Activated T-helper 1 cell treated with anti-CD3 and anti-CD28 coated beads, Interleukin-12 subunit alpha, Interleukin-12 subunit beta, Interleukin-2, Interleukin-4 antibody, amounts not matched to agents 30 ng/mL and 10 ng/mL and 1 ng/mL, durations not matched to agents 14 hours and 24 hours and 36 hours (primary cell): Measurements from ENCODE around the gene PATZ1. TPM values are rescaled to one million over a fixed set of nuclear protein-coding genes. Genes with fewer than 3 reads are reported as not detected.

Source experiments
- DNase-seq: peaks from one replicate; pipeline ENCODE4 v3.0.0; 2021; ENCODE audit warnings: low spot score
- H3K27ac Mint-ChIP-seq: one replicate; pipeline ENCODE4 v1.8.0; 2021; ENCODE audit warnings: mild to moderate bottlenecking, mixed read lengths
- H3K27me3 Mint-ChIP-seq: one replicate; pipeline ENCODE4 v1.8.0; 2022; ENCODE audit warnings: mild to moderate bottlenecking, moderate library complexity, mixed read lengths; ENCODE audit not compliant: insufficient read depth
- H3K36me3 Mint-ChIP-seq: one replicate; pipeline ENCODE4 v1.8.0; 2021; ENCODE audit warnings: low read depth, mixed read lengths
- H3K4me1 Mint-ChIP-seq: one replicate; pipeline ENCODE4 v1.8.0; 2021; ENCODE audit warnings: low read depth, mixed read lengths
- H3K4me3 Mint-ChIP-seq: one replicate; pipeline ENCODE4 v1.8.0; 2021; ENCODE audit warnings: mild to moderate bottlenecking, moderate library complexity, mixed read lengths
- H3K9me3 Mint-ChIP-seq: one replicate; pipeline ENCODE4 v1.8.0; 2021; ENCODE audit warnings: mixed read lengths
- intact Hi-C: fragments of 100-400 bp; cut with micrococcal nuclease; formaldehyde crosslinking; loops from one replicate; pipeline ENCODE4 v1.15.1; 2024
- total RNA-seq: library from RNA; stranded (reverse); gene quantifications from 2 replicates; pipeline ENCODE4 v1.2.3, GENCODE V29; 2022

PATZ1 gene
- total RNA-seq, 1 donor from 2014 or later: 29.5 TPM

- intact Hi-C loops: no loop called here
- peaks cover 41% of the 10 kb centered on the region for H3K36me3 Mint-ChIP-seq
- no peak for DNase-seq
Measured at GRCh38 chr22:31279327-31279669, 66.8 kb downstream of the PATZ1 start.

GRCh38 chr22:31278626-31279326 is 67.4 kb downstream of the PATZ1 start:
- no peaks in the 10 kb centered on the region for H3K9me3 Mint-ChIP-seq
- peak; percentile 29 for DNase-seq
- peak overlapping the region; percentile 87 for H3K27ac Mint-ChIP-seq
- peak overlapping the region; percentile 15 for H3K4me3 Mint-ChIP-seq
- intact Hi-C loops: no loop called here
- peaks cover 44% of the 10 kb centered on the region for H3K36me3 Mint-ChIP-seq
- no peaks in the 10 kb centered on the region for H3K27me3 Mint-ChIP-seq
- peaks cover 52% of the 10 kb centered on the region for H3K4me1 Mint-ChIP-seq

More at GRCh38 chr22:31279327-31279669, 66.8 kb downstream of the PATZ1 start:
- no peaks in the 10 kb centered on the region for H3K9me3 Mint-ChIP-seq
- peak overlapping the region; percentile 15 for H3K4me3 Mint-ChIP-seq
- peaks cover 52% of the 10 kb centered on the region for H3K4me1 Mint-ChIP-seq
- peak overlapping the region; percentile 87 for H3K27ac Mint-ChIP-seq
- H3K27me3 Mint-ChIP-seq: no peaks in the 10 kb centered on the region

GRCh38 chr22:31278151-31278621 is 68.0 kb downstream of the PATZ1 start:
- Mint-ChIP-seq H3K27me3 (no peaks in the 10 kb centered on the region), H3K27ac (peak overlapping the region; percentile 87), H3K4me1 (peaks cover 48% of the 10 kb centered on the region), H3K4me3 (peak overlapping the region; percentile 19), H3K9me3 (no peaks in the 10 kb centered on the region), H3K36me3 (peaks cover 41% of the 10 kb centered on the region)
- no peak for DNase-seq
- intact Hi-C loops: no loop called here

DNA sequence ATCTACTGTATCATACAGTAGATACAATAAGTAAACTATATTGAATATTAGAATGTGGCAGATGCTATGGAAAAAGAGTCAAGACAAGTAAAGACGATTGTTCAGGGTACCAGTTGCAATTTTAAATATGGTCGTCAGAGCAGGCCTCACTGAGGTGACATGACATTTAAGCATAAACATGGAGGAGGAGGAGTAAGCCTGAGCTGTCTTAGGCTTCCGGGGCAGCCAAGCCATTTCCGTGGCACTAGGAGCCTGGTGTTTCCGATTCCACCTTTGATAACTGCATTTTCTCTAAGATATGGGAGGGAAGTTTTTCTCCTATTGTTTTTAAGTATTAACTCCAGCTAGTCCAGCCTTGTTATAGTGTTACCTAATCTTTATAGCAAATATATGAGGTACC is 68.4 kb downstream of the PATZ1 start:
- H3K4me1 Mint-ChIP-seq: peaks cover 49% of the 10 kb centered on the region
- no peaks in the 10 kb centered on the region for H3K9me3 Mint-ChIP-seq
- H3K4me3 Mint-ChIP-seq: no peak overlapping the region
- H3K36me3 Mint-ChIP-seq: peaks cover 43% of the 10 kb centered on the region
- peak overlapping the region; percentile 87 for H3K27ac Mint-ChIP-seq
- intact Hi-C loops: no loop called here
- DNase-seq: no peak
- H3K27me3 Mint-ChIP-seq: no peaks in the 10 kb centered on the region

DNA sequence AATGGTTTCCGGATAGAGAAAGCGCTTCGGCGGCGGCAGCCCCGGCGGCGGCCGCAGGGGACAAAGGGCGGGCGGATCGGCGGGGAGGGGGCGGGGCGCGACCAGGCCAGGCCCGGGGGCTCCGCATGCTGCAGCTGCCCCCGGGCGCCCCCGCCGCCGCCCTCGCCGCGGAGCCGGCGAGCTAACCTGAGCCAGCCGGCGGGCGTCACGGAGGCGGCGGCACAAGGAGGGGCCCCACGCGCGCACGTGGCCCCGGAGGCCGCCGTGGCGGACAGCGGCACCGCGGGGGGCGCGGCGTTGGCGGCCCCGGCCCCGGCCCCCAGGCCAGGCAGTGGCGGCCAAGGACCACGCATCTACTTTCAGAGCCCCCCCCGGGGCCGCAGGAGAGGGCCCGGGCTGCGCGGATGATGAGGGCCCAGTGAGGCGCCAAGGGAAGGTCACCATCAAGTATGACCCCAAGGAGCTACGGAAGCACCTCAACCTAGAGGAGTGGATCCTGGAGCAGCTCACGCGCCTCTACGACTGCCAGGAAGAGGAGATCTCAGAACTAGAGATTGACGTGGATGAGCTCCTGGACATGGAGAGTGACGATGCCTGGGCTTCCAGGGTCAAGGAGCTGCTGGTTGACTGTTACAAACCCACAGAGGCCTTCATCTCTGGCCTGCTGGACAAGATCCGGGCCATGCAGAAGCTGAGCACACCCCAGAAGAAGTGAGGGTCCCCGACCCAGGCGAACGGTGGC is 69.5 kb downstream of the PATZ1 start:
- peaks cover 47% of the 10 kb centered on the region for H3K4me1 Mint-ChIP-seq

More for the DNA sequence above, 69.5 kb downstream of the PATZ1 start:
- H3K27ac Mint-ChIP-seq: no peak overlapping the region
- H3K36me3 Mint-ChIP-seq: peaks cover 39% of the 10 kb centered on the region
- no peak overlapping the region for H3K4me3 Mint-ChIP-seq
- no peaks in the 10 kb centered on the region for H3K27me3 Mint-ChIP-seq
- H3K9me3 Mint-ChIP-seq: no peaks in the 10 kb centered on the region
- intact Hi-C loops: no loop called here
- no peak for DNase-seq

Other genes with a start within 250 kb of the PATZ1 start
- gene SELENOM, start 238.8 kb downstream of the PATZ1 start, total RNA-seq: 6.4 and 9.8 TPM in 2 replicates
- 0.17 TPM in 1 of 2 replicates, not detected in the other for gene INPP5J, start 223.4 kb downstream of the PATZ1 start, total RNA-seq
- gene PLA2G3, start 205.8 kb downstream of the PATZ1 start, total RNA-seq: not detected in 2 replicates
- gene RNF185, start 186.2 kb downstream of the PATZ1 start, total RNA-seq: 18.7 and 19.6 TPM in 2 replicates
- gene LIMK2, start 134.0 kb downstream of the PATZ1 start, total RNA-seq: 39.8 and 40.7 TPM in 2 replicates
- 11.1 and 12.3 TPM in 2 replicates for gene PIK3IP1, start 53.9 kb downstream of the PATZ1 start, total RNA-seq
- 113 and 125 TPM in 2 replicates for gene DRG1, start 53.3 kb upstream of the PATZ1 start, total RNA-seq
- gene EIF4ENIF1, start 143.5 kb upstream of the PATZ1 start, total RNA-seq: 101 and 105 TPM in 2 replicates
- gene SFI1, start 150.2 kb upstream of the PATZ1 start, total RNA-seq: 406 and 416 TPM in 2 replicates